NCI-H2227 treated with DMSO at 0.1 percent for 48 hours (cell line): ENCODE results near the gene GPC6.
"Not testable (repeated sequence)": the region's sequence is repeated elsewhere in the genome, so short reads cannot be mapped to it uniquely, and the experiment has no call there.

Source experiments
- DNase-seq: peaks from one replicate; lab custom pipeline; 2025; lab: John Stamatoyannopoulos, UW

The GPC6 gene

GRCh38 chr13:93437081-93437480 is 210.5 kb downstream of the GPC6 start:
- no peak for DNase-seq

- no peak for DNase-seq
Measured at GRCh38 chr13:93446238-93446637, 219.6 kb downstream of the GPC6 start.

DNA sequence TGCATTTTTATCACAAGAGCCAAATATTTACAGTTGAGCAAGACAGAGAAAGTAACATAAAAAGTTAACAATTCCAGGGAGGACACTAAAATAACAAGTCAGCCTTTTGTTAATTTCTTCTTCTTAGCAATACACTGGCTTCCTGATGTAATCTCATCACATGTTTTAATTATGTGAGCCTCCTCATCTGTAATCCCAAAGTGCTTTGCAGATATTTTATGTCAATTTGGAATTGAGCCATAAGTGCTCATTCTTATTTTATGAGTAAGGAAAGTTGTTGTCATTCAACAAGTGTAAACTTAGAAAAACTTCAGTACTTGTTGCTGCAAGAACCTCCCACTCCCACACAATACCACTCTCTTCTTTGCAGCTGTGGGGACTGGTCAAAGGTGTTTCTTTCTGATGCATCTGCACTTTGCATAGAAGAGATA is 223.6 kb downstream of the GPC6 start:
- no peak for DNase-seq

DNA sequence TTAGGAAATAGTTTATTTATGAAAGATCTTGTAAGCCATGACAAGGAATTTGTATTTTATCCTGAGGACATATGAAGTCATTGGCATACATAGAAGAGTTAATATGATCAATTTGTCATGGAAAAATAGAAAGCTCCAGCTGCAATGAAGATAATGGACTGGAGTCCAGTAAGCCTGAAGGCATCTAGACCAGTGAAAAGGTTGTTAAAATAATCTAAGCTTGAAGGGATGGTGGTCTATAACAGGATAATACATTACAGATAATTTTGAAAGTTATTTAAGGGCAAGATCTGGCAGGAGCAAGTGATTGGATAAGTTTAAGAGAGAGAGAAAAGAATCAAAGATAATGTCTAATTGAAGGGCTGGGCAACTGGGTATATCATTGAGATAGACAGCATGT is 224.2 kb downstream of the GPC6 start:
- DNase-seq = no peak

GRCh38 chr13:93454676-93455235 is 228.1 kb downstream of the GPC6 start:
- not testable (repeated sequence) for DNase-seq

DNA sequence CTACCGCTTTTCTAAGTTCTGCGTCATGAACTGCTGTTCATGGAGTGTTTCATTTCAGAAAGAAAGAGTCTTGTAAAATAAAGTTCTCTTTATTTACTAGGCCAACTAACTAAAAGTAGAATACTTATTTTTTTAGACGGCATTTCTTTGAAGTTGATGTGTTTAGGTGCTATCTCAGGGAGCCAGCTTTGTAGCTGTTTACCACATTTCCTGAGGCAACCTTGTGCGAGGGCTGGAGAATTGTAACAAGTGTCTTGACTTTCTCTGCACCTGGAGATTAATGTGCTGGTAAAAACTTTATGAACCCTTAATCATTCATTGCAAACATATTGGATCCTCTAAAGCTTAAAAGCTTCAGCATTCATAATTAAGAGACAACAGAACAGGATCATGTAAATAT is 229.3 kb downstream of the GPC6 start:
- DNase-seq = no peak

GRCh38 chr13:93460005-93460404 is 233.4 kb downstream of the GPC6 start:
- no peak for DNase-seq

- DNase-seq = no peak
Measured at GRCh38 chr13:93462151-93462550, 235.5 kb downstream of the GPC6 start.

- DNase-seq = no peak
Measured at GRCh38 chr13:93466502-93467036, 240.0 kb downstream of the GPC6 start.

DNA sequence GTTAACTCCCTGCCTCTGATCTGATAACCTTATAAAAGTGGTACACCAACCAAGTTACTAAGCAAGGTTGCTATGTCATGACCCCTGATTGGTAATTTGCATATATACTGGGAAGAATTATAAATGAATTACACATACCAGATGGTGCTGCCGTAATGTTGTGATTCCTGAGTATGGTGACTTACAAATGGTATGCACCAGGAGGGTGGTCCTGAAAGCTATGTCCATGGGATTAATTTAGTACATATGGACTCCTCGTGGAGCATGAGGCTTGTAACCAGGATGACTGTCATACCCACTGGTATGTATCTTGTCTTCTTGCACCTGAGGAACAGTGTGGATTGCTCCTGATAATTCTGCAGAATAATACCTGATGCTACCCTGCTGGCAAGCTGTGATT is 240.6 kb downstream of the GPC6 start:
- DNase-seq = no peak

GRCh38 chr13:93468433-93468832 is 241.8 kb downstream of the GPC6 start:
- DNase-seq = no peak

GRCh38 chr13:93472296-93472695 is 245.7 kb downstream of the GPC6 start:
- DNase-seq = no peak

DNA sequence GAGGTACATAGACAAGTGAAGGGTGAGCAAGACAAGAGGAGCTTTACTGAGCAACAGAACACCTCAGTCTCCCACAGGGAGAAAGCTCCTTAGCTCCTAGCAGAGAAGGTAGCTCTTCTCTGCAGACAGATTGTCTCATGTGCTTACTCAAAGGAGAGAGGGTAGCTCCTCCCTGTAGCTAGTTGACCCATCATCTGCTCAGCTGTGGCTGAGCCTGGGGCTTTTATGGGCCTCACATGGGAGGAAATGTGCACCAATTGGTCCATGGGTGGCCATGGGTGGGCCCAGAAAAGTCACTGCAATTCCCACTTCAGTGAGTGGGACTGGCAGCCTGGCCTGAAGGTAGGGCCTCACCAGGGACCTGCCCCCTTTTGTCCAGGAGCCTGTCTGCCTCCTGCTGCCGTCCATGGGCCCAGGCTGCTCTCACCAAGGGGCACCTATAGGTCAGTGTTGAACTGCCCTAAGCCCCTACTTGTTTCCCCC is 246.2 kb downstream of the GPC6 start:
- DNase-seq = no peak

DNA sequence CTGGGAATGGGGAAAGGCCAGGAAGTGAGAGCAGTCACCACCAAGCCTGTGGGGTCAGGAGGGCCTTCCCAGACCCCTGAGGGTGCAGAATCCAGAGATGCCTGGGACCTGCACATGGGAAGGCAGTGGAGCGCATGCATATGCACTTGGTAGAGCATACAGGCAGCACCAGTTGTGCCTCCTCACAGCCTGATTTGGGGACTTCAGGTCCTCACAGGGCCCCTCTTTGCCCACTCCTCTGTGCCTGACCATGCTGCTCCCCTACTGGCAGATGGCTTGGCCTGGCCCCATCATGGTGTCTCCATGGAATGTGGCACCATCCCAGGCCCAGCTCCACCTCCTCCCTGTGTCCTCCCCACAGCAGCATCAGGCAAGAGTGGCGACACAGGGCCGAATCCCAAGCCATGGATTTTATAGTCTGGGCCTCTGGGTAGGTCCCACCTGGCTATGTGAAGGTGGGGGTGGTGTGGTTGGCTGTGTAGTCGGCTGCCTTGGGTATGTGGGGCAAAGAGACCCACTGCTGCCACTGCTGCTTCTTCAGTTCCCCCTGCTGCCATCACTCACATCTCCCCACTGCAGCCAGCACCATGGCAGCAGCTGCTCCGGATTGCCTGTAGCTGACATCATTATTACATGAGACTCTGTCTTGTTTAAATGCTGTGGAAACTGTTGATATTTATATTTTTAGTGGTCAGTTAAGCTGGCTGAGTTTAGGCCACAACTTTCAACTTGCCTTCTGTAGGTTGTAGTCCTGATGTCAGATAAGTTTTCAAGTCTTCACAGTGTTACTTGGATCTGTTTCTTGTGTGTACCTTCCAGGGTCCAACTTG is 247.0 kb downstream of the GPC6 start:
- no peak for DNase-seq

DNA sequence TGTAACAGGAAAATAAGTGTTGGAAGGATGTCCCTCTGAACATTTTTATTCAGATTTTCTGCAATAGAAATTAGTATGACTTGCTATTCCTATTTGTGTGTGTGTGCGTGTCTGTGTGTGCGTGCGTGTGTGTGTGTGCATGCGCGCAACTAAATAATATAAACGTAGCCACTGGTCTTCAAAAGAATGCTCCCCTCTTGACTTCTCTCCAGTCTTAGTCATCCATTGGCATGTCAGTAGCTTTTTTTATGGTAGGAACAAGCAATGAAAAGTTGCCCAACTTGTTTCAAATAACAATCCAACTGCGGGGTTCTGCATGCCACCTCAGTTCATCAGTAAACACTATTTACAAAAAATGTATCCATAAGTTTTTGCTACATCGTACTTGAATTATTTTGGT is 249.6 kb downstream of the GPC6 start:
- DNase-seq = no peak

DNA sequence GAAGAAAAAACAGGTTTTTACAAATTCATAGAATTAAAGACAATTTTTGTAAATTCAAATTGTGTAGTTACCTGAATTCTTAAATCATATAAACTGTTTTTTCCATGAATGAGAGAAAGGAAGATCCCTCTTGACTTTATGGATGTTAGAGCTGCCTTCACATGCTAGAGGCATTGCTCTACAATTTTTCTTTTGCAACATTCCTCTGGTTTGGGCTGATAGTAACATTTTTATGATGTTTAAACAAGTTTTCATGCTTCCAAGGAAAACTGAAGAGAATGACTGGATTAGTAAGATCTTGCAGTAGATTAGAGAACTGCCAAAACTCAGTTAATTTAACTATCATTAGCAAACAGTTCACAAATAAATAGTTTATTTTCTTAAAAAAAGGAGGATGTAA is 250.6 kb downstream of the GPC6 start:
- DNase-seq = no peak

DNA sequence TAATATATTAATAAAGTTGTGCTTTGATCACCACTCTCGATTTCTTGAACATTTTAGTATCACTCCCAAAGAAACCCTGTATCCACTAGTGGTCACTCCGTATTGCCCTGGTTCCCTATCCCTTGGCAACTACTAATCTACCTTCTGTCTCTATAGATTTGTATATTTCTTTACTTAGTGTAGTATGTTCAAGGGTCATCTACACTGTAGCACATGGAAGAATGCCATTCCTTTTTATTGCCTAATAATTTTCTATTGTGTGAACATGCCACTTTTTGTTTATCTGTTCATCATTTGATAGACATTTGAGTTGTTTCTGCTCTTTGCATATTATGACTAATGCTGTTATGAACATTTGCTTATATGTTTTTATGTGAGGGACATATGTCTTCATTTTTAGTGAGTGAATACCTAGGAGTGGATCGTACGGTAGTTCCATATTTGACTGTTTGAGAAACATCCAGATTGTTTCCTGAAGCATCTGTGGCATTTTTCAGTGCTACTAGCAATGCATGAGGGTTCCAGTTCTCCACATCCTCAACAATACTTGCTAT is 254.0 kb downstream of the GPC6 start:
- DNase-seq = no peak

- not testable (repeated sequence) for DNase-seq
Measured at GRCh38 chr13:93496117-93496516, 269.5 kb downstream of the GPC6 start.

DNA sequence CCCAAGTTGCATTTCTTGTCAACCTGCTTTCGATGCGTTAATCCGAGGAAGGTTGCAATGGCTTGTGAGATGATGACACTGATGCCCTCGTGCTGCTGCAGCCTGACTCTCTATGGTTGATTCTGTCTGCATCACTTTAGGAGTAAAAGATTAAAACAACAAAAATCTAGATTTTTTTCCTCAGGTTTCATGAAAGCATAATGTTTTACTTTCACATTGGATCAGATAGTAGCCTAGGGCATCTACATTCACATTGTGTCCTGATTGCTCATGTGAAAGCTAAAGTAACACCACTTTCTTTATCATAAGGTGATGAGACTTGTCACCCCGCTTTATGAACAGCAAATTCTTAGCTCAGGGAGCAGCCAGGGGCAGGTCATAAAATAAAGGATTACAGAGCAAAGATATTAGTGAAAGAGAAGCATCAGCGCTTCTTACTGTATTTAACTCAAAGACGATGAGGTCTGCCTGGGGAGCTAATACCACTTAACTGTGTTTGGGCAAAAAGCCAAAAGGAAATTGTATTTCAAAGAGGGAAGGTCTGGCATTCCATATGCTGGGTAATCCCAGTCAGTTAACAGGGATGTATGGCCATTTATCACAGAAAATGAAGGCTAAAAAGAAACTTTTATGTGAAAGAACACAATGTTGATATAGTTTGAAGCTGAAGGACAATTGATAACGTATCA is 270.5 kb downstream of the GPC6 start:
- DNase-seq = peak; percentile 86

DNA sequence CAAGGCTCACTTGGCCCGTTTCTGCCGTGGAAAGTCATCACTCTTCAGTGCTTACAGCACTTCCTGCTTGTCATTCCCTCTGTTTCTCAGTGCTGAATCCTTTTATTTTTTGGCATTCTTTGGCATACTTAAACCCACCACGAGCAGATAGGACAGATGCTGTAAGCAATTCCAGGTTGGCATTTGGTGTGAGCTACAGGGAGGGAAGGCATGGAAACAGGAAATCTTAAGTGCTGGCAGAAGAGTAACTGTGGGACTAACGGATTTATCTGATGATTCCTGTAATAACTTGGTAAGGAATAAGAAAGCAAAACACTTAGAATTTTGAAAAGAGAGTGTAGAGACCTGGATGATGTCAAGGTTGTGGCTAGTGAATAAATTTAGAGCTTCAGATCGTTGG is 273.4 kb downstream of the GPC6 start:
- DNase-seq = no peak

DNA sequence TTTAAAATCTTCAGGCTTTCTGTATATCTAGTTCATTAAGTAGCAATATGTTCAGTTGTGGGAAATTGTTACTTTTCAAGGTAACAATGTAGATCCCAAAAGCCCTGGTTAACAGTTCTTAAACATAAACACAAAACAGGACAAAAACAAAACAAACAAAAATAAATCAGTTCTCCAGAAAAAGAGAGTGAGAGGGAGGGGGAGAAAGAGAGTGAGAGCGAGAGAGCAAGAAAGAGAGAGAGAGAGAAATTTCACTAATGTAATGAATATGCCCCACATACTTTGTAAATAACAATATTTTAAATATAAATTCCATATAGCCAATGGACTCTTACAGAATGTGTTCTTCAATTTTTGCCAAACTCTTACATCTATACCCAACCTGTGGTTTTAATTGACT is 275.5 kb downstream of the GPC6 start:
- DNase-seq = no peak

- DNase-seq = no peak
Measured at GRCh38 chr13:93502987-93503615, 276.5 kb downstream of the GPC6 start.
